Measurements from ENCODE around the gene GLCCI1. TPM values are rescaled to one million over a fixed set of nuclear protein-coding genes. Genes with fewer than 3 reads are reported as not detected.

Gene GLCCI1
- total RNA-seq, 4 donors from 2014 or later, result 1.9 to 15.7 (median 11.8) TPM

DNA sequence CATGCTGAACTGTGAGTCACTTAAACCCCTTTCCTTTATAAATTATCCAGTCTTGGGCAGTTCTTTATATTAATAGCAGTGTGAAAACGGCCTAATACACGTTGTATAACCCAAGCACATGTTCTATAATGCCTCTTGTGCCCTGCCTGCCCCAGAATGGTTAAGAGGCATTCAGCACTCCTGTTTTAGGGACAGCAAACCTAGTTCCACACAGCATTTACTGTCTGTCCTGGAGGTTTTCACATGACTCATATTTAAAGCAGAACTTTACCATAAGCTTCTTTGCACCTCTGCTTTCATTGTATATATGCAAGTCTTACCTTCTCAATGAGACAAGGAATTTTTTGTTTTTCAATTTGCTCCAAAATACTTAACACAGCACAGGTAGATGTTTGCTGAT, 148.6 kb downstream of the GLCCI1 start:
- intact Hi-C loops (cut with DNase I; ENCODE audit: low total_unique reads) (no loop called here), in situ Hi-C loops (cut with MboI; ENCODE audit: low pct_ligation_motif_present in 1 of 4, low pct_unique_long_range_greater_than_20kb in 1 of 4, low sequenced_read_pairs in 3 of 4) (no loop called here)
- Histone ChIP-seq H3K27ac (no peak overlapping the region), H3K4me1 (no peaks in the 10 kb centered on the region), H3K27me3 (no peaks in the 10 kb centered on the region), H3K4me3 (no peak overlapping the region), H3K9me3 (no peaks in the 10 kb centered on the region), H3K36me3 (peaks cover 0 to 4% (median 0%) of the 10 kb centered on the region in 4 donors)
- 72% methylated on average over 2 of the region's 2 CpGs; no CpG with 5 or more reads in 1 of the 2 donors for WGBS, 2 donors (ENCODE audit: low coverage in 1 of 2)
- TF ChIP-seq EP300 (IDR thresholded peaks at IDR 0.05; ENCODE audit: low read depth), result no peak
- TF ChIP-seq POLR2A (IDR thresholded peaks at IDR 0.05), result no peak
- TF ChIP-seq POLR2AphosphoS5 (IDR thresholded peaks at IDR 0.05), result no peak
- TF ChIP-seq, protein P1, sequence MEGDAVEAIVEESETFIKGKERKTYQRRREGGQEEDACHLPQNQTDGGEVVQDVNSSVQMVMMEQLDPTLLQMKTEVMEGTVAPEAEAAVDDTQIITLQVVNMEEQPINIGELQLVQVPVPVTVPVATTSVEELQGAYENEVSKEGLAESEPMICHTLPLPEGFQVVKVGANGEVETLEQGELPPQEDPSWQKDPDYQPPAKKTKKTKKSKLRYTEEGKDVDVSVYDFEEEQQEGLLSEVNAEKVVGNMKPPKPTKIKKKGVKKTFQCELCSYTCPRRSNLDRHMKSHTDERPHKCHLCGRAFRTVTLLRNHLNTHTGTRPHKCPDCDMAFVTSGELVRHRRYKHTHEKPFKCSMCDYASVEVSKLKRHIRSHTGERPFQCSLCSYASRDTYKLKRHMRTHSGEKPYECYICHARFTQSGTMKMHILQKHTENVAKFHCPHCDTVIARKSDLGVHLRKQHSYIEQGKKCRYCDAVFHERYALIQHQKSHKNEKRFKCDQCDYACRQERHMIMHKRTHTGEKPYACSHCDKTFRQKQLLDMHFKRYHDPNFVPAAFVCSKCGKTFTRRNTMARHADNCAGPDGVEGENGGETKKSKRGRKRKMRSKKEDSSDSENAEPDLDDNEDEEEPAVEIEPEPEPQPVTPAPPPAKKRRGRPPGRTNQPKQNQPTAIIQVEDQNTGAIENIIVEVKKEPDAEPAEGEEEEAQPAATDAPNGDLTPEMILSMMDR (IDR thresholded peaks at IDR 0.05), result no peak
- no peak for DNase-seq

DNA sequence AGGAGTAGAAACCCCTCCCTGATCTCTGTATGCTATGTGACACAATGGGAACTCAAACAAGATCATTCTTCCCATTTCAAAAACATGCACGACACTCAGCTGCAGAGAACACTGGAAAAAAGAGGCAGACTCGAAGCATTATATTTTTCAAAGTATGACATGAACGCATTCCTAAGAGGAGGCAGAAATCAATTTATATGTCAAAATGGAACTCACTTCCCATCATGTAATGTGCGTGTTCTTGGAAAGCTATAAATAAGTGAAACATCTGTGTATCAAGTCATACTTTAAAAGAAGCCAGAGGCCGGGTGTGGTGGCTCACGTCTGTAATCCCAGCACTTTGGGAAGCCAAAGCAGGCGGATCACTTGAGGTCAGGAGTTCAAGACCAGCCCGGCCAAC, 150.7 kb downstream of the GLCCI1 start:
- H3K27me3 ChIP-seq, result no peaks in the 10 kb centered on the region
- no peaks in the 10 kb centered on the region for H3K9me3 ChIP-seq
- DNase-seq, result no peak
- intact Hi-C loops (cut with DNase I; ENCODE audit: low total_unique reads), result no loop called here
- H3K4me3 ChIP-seq, result no peak overlapping the region
- no peak for TF ChIP-seq POLR2AphosphoS5 (IDR thresholded peaks at IDR 0.05)
- TF ChIP-seq EP300 (IDR thresholded peaks at IDR 0.05; ENCODE audit: low read depth), result no peak
- no peak for TF ChIP-seq POLR2A (IDR thresholded peaks at IDR 0.05)
- TF ChIP-seq, protein P1 (IDR thresholded peaks at IDR 0.05), result no peak
- H3K27ac ChIP-seq, result no peak overlapping the region
- peaks cover 0 to 4% (median 0%) of the 10 kb centered on the region in 4 donors for H3K36me3 ChIP-seq
- no peaks in the 10 kb centered on the region for H3K4me1 ChIP-seq
- WGBS, 2 donors (ENCODE audit: low coverage in 1 of 2), result 85 to 92% methylated on average over 6 to 8 of the region's 8 CpGs
- in situ Hi-C loops (cut with MboI; ENCODE audit: low pct_ligation_motif_present in 1 of 4, low pct_unique_long_range_greater_than_20kb in 1 of 4, low sequenced_read_pairs in 3 of 4), result no loop called here

- no peak for DNase-seq
- intact Hi-C loops (cut with DNase I; ENCODE audit: low total_unique reads), result no loop called here
- no peak overlapping the region for H3K4me3 ChIP-seq
- no peaks in the 10 kb centered on the region for H3K9me3 ChIP-seq
- H3K27ac ChIP-seq, result no peak overlapping the region
- 85 to 88% methylated on average over 3 to 12 of the region's 12 CpGs for WGBS, 2 donors (ENCODE audit: low coverage in 1 of 2)
- no peaks in the 10 kb centered on the region for H3K27me3 ChIP-seq
- in situ Hi-C loops (cut with MboI; ENCODE audit: low pct_ligation_motif_present in 1 of 4, low pct_unique_long_range_greater_than_20kb in 1 of 4, low sequenced_read_pairs in 3 of 4), result no loop called here
- H3K36me3 ChIP-seq, result peaks cover 0 to 4% (median 0%) of the 10 kb centered on the region in 4 donors
- no peak for TF ChIP-seq POLR2AphosphoS5 (IDR thresholded peaks at IDR 0.05)
- TF ChIP-seq, protein P1 (IDR thresholded peaks at IDR 0.05), result no peak
- no peak for TF ChIP-seq EP300 (IDR thresholded peaks at IDR 0.05; ENCODE audit: low read depth)
- TF ChIP-seq POLR2A (IDR thresholded peaks at IDR 0.05), result no peak
- no peaks in the 10 kb centered on the region for H3K4me1 ChIP-seq
Measured at GRCh38 chr7:8120390-8121058, 151.9 kb downstream of the GLCCI1 start.

DNA sequence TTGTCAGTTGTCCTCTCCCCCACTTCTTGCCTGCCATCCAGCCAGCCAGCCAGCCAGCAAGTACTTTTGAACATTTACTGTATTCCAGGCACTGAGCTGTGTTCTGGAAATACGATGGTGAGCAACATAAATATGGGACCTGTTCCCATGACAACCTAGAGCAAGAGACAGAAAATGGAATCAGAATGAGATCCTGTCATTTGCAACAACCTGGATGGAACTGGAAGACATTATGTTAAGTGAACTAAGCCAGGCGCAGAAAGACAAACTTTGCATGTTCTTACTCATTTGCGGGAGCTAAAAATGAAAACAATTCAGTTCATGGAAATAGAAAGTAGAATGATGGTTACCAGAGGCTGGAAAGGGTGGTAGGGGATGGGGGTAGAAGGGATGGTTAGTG, 152.6 kb downstream of the GLCCI1 start:
- TF ChIP-seq POLR2AphosphoS5 (IDR thresholded peaks at IDR 0.05) (no peak), EP300 (IDR thresholded peaks at IDR 0.05; ENCODE audit: low read depth) (no peak), POLR2A (IDR thresholded peaks at IDR 0.05) (no peak)
- TF ChIP-seq, protein P1 (IDR thresholded peaks at IDR 0.05), result no peak
- intact Hi-C loops (cut with DNase I; ENCODE audit: low total_unique reads) (no loop called here), in situ Hi-C loops (cut with MboI; ENCODE audit: low pct_ligation_motif_present in 1 of 4, low pct_unique_long_range_greater_than_20kb in 1 of 4, low sequenced_read_pairs in 3 of 4) (no loop called here)
- no peaks in the 10 kb centered on the region for H3K4me1 ChIP-seq
- 64 to 70% methylated on average over 3 of the region's 3 CpGs for WGBS, 2 donors (ENCODE audit: low coverage in 1 of 2)
- no peaks in the 10 kb centered on the region for H3K27me3 ChIP-seq
- no peaks in the 10 kb centered on the region for H3K36me3 ChIP-seq
- H3K9me3 ChIP-seq, result no peaks in the 10 kb centered on the region
- no peak overlapping the region for H3K4me3 ChIP-seq
- no peak for DNase-seq
- H3K27ac ChIP-seq, result no peak overlapping the region

Measured in transverse colon (tissue), 4 donors.